ENCODE data around the gene GOLGA8B.
"Not testable (repeated sequence)": the region's sequence is repeated elsewhere in the genome, so short reads cannot be mapped to it uniquely, and the experiment has no call there.

- not testable (repeated sequence) for TF ChIP-seq CTCF, POLR2A (IDR thresholded peaks at IDR 0.05)
These were observed 29.3 kb downstream of the GOLGA8B start for GRCh38 chr15:34554126-34554525.

Data from adrenal gland (tissue), 5 donors.